Peyer's patch (tissue), 4 donors: Measurements from ENCODE around the gene ADCY7.
"Not testable (repeated sequence)": the region's sequence is repeated elsewhere in the genome, so short reads cannot be mapped to it uniquely, and the experiment has no call there.

Experiments
- CTCF ChIP-seq, 6 experiments: fragments of 450-650 bp in 4 of 6; fragments of 200-600 bp in 2 of 6; sonication (generic) in 1 of 6; IDR thresholded peaks; one replicate each; pipeline ENCODE4 v1.5.1; 2017 to 2019; ENCODE audit warnings: antibody characterized with exemption in 6 of 6, mild to moderate bottlenecking in 3 of 6, moderate library complexity in 1 of 6
- POLR2A ChIP-seq, 2 donors: fragments of 450-650 bp; IDR thresholded peaks; one replicate each; pipeline ENCODE4 v1.5.1; 2017; ENCODE audit warnings: antibody characterized with exemption in 2 of 2, mild to moderate bottlenecking in 2 of 2, moderate library complexity in 2 of 2

GRCh38 chr16:50343566-50343965 lies 77.2 kb downstream of the ADCY7 start:
- TF ChIP-seq POLR2A, CTCF (IDR thresholded peaks at IDR 0.05): not testable (repeated sequence)
